Measurements from ENCODE around the gene CARS1.

CARS1 gene

DNA sequence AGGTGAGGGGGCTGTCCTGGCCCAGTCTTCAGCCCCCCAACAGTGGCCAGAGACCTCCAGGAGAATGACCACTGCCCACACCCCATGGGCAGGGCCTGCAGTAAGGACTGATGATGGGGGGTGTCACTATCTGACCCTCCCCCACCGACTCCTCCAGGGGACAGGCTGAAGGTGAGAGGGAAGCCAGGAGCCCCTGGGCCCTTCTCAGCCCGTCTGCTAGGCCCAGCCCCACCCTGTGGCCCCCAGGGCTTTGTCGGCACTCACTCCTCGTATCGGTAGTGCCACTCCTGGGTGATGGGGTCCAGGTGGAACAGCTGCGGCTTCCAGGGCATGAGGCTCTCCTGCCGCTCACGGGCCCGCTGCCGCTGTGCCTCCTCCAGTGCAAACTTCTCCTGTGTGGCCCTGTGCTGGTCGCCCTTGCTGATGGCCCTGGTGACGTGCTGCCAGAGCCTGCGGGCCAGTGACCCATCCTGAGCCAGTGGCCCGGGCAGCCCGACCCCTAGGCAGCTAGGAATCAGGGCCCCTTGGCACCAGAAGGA, 35.4 kb upstream of the CARS1 start:
- H3K27me3 ChIP-seq (ENCODE audit: low read length), result no peaks in the 10 kb centered on the region
- no peak overlapping the region for H3K4me3 ChIP-seq (ENCODE audit: insufficient read depth, low read length, poor library complexity, severe bottlenecking)
- H4K20me1 ChIP-seq (ENCODE audit: low read depth, low read length), result no peaks in the 10 kb centered on the region
- H3F3A ChIP-seq (ENCODE audit: insufficient read depth), result no peaks in the 10 kb centered on the region
- no peaks in the 10 kb centered on the region for H3K9me2 ChIP-seq (replicated peaks; ENCODE audit: insufficient read depth, low read length)
- no peak overlapping the region for H3K27ac ChIP-seq (ENCODE audit: low read depth, low read length)
- H3K9me3 ChIP-seq (ENCODE audit: insufficient read depth, low read length), result no peaks in the 10 kb centered on the region
- no peak overlapping the region for H3K4me2 ChIP-seq (ENCODE audit: low read depth, low read length, poor library complexity, severe bottlenecking)
- no peak for TF ChIP-seq EZH2phosphoT487 (conservative IDR thresholded peaks at IDR 0.05; ENCODE audit: low read length)
- TF ChIP-seq, protein P1, sequence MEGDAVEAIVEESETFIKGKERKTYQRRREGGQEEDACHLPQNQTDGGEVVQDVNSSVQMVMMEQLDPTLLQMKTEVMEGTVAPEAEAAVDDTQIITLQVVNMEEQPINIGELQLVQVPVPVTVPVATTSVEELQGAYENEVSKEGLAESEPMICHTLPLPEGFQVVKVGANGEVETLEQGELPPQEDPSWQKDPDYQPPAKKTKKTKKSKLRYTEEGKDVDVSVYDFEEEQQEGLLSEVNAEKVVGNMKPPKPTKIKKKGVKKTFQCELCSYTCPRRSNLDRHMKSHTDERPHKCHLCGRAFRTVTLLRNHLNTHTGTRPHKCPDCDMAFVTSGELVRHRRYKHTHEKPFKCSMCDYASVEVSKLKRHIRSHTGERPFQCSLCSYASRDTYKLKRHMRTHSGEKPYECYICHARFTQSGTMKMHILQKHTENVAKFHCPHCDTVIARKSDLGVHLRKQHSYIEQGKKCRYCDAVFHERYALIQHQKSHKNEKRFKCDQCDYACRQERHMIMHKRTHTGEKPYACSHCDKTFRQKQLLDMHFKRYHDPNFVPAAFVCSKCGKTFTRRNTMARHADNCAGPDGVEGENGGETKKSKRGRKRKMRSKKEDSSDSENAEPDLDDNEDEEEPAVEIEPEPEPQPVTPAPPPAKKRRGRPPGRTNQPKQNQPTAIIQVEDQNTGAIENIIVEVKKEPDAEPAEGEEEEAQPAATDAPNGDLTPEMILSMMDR (IDR thresholded peaks at IDR 0.05; ENCODE audit: insufficient read depth, low read length, poor library complexity, severe bottlenecking), result no peak
- no peak overlapping the region for H3K9ac ChIP-seq (ENCODE audit: low read length)
- no peaks in the 10 kb centered on the region for H3K36me3 ChIP-seq (ENCODE audit: low read length)
- H3K79me2 ChIP-seq (ENCODE audit: insufficient read depth, low read length), result no peaks in the 10 kb centered on the region
- H2AFZ ChIP-seq (ENCODE audit: low read depth, low read length, severe bottlenecking), result no peak overlapping the region

DNA sequence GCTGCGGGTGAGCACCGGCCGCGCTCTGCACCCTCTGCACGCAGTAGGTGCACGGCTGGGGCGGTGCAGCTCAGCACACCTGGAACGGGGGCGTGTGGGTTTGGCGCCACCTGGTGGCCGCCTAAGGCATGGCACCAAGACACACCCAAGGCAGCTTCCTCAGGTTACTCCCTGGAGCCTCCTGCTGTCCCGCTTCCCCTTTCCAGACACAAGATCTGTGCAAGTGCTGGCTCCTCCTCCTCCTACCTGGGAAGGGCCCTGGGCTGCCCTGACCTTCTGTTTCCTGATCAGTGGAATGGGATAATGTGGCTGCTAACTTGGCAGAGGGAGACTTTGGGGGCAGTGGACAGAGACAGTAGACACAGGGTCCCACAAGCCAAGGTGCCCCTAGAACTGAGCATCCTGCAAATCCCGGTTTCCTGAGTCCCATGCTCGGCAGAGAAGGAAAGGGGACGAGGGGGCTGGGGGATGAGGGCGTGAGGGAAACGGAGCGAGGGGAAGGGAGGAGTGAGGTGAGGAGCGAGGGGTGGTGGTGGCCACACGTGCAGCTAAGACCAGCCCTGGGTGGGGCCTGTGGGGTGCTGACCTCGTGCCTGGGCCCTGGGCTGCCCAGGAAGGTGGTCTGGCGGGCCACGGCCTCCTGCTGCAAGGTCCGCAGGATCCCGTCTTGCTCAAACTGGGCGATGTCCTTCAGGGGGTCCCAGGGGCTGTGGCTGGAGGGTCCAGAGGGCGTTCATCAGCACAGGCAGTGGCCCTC, 34.8 kb upstream of the CARS1 start:
- Histone ChIP-seq H3K27ac (ENCODE audit: low read depth, low read length) (no peak overlapping the region), H3F3A (ENCODE audit: insufficient read depth) (no peaks in the 10 kb centered on the region), H3K4me2 (ENCODE audit: low read depth, low read length, poor library complexity, severe bottlenecking) (no peak overlapping the region), H4K20me1 (ENCODE audit: low read depth, low read length) (no peaks in the 10 kb centered on the region), H2AFZ (ENCODE audit: low read depth, low read length, severe bottlenecking) (no peak overlapping the region), H3K79me2 (ENCODE audit: insufficient read depth, low read length) (no peaks in the 10 kb centered on the region), H3K27me3 (ENCODE audit: low read length) (no peaks in the 10 kb centered on the region), H3K4me3 (ENCODE audit: insufficient read depth, low read length, poor library complexity, severe bottlenecking) (no peak overlapping the region), H3K9me2 (replicated peaks; ENCODE audit: insufficient read depth, low read length) (no peaks in the 10 kb centered on the region), H3K9me3 (ENCODE audit: insufficient read depth, low read length) (no peaks in the 10 kb centered on the region), H3K36me3 (ENCODE audit: low read length) (no peaks in the 10 kb centered on the region), H3K9ac (ENCODE audit: low read length) (no peak overlapping the region)
- TF ChIP-seq, protein P1 (IDR thresholded peaks at IDR 0.05; ENCODE audit: insufficient read depth, low read length, poor library complexity, severe bottlenecking), result peak; percentile 97
- no peak for TF ChIP-seq EZH2phosphoT487 (conservative IDR thresholded peaks at IDR 0.05; ENCODE audit: low read length)

DNA sequence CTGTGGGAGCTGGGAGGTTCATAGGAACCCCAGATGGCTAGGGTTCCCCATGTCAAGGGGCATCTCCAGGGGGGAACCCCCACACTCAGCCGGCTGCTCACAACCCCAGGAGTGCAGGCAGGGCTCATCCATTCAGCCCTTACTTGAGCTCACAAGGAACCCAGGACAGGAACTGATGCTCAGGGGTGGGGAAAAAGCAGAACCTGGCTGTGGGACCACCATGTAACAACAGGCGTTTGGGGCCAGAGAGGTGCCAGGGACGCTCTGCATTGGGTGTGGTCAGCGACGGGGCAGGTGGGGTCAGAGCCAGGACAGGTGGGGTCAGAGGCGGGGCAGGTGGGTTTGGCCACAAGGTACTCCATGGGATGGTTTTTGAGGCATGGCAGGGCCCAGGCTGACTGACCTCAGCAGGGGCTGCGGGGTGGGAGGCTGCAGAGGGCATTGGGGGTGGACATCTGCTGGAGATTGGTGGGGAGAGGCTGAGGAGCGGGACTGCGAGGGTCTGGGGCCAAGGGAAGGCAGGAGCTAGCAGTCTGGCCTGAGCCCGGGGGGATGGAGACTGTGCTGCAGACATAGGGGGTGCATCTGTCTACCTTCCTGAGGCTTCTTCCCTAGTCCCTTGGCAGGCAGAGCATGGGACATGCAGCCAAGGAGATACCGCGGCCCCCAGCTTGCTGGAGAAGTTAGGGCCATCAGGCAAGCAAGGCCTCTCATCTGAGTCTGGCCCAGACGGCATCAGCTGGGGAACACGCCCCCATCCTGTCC, 34.0 kb upstream of the CARS1 start:
- Histone ChIP-seq H3K79me2 (ENCODE audit: insufficient read depth, low read length) (no peaks in the 10 kb centered on the region), H3K9me2 (replicated peaks; ENCODE audit: insufficient read depth, low read length) (no peaks in the 10 kb centered on the region), H3K27ac (ENCODE audit: low read depth, low read length) (no peak overlapping the region), H2AFZ (ENCODE audit: low read depth, low read length, severe bottlenecking) (no peak overlapping the region), H3K4me3 (ENCODE audit: insufficient read depth, low read length, poor library complexity, severe bottlenecking) (no peak overlapping the region), H3K36me3 (ENCODE audit: low read length) (no peaks in the 10 kb centered on the region), H3K27me3 (ENCODE audit: low read length) (no peaks in the 10 kb centered on the region), H3K9me3 (ENCODE audit: insufficient read depth, low read length) (no peaks in the 10 kb centered on the region), H4K20me1 (ENCODE audit: low read depth, low read length) (no peaks in the 10 kb centered on the region), H3F3A (ENCODE audit: insufficient read depth) (no peaks in the 10 kb centered on the region), H3K4me2 (ENCODE audit: low read depth, low read length, poor library complexity, severe bottlenecking) (no peak overlapping the region), H3K9ac (ENCODE audit: low read length) (no peak overlapping the region)
- no peak for TF ChIP-seq EZH2phosphoT487 (conservative IDR thresholded peaks at IDR 0.05; ENCODE audit: low read length)
- TF ChIP-seq, protein P1 (IDR thresholded peaks at IDR 0.05; ENCODE audit: insufficient read depth, low read length, poor library complexity, severe bottlenecking), result no peak
